Transverse colon (tissue), 1 donor: Measurements from ENCODE around the gene ITPKB.

ENCODE experiments used
- EP300 ChIP-seq: sonication (generic); formaldehyde crosslinking; IDR thresholded peaks from one replicate; pipeline ENCODE4 v1.6.1; 2017; ENCODE audit warnings: antibody characterized with exemption, low read depth
- POLR2A ChIP-seq: fragments of 450-650 bp; IDR thresholded peaks from one replicate; pipeline ENCODE4 v1.6.1; 2016; ENCODE audit warnings: antibody characterized with exemption, mild to moderate bottlenecking, moderate library complexity

DNA sequence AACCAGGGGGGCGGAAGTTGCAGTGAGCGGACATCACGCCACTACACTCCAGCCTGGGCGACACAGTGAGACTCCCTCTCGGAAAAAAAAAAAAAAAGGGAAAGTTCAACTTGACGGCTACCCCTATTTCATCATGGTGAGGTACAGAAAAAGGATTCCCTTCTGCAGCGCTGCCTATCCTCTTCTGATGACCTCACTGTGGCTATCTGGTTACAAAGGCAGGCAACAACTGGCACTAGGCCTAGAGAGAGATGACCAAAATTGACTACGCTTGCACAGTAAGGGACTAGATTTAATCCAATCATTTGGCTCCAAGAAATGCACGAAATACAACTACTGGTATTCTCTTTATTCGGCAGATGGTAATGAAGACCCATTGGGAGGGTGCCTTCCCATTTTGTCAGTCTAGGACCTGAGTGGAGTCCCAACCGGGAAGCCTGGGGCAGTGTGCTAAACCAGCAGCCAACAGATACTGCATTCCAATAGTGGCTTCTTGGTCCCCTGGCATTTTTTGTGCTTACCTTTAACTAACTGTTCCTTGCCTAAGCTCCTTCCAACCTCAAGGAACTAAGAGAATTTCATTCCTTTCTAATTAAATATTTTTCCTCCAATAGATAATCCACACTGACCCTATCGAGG is 36.6 kb downstream of the ITPKB start:
- no peak for TF ChIP-seq POLR2A
- no peak for TF ChIP-seq EP300
